ENCODE measurements around the gene ACAT2.
"Not testable (repeated sequence)": the region's sequence is repeated elsewhere in the genome, so short reads cannot be mapped to it uniquely, and the experiment has no call there.

ACAT2 gene

DNA sequence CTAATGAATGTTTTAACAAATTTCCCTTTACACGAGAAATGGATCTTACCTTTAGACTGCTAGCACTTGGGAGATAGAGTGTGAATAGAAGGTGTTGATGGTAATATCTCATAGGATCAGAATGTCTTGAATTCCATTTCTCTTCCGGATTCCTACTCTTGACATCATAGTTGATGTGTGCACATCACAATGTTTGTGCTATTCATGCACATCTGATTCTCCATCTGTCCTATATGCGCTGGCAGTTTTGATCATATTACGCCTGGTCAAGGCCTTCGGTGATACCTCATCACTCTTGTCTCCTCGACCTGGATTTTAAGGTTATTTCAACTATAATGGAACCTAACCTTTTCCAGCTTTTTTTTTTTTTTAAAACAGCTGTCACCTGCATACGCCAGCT lies 16.8 kb upstream of the ACAT2 start:
- H3K27ac ChIP-seq (ENCODE audit: low read depth, low read length) = no peak overlapping the region
- peaks cover 98% of the 10 kb centered on the region for H3K36me3 ChIP-seq (ENCODE audit: control insufficient read depth, low read length)
- peaks cover 77% of the 10 kb centered on the region for H3K79me2 ChIP-seq (ENCODE audit: control insufficient read depth, low read length)

DNA sequence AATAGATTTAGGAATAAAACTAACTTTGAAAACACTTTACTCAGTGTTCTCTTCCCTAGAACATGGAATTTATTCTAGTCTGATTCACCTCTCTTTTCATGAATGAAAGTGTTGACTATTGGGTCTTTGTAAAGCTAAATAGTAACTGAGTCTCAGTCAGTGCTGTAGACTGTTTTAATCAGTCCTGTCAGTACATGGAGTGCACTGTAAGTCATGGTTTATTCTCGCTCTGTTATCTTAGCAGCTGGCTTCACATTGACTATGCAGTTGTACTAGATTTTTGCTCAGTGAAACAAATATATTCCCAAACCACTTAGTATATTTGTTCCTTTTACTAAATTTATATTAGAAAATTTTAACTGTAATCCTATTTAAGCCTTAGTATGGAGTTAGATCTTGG lies 15.1 kb upstream of the ACAT2 start:
- Histone ChIP-seq H3K79me2 (ENCODE audit: control insufficient read depth, low read length) (peaks cover 75% of the 10 kb centered on the region), H3K36me3 (ENCODE audit: control insufficient read depth, low read length) (peaks cover 98% of the 10 kb centered on the region), H3K4me1 (ENCODE audit: control insufficient read depth, low read length) (no peaks in the 10 kb centered on the region)

More for the DNA sequence above, 16.8 kb upstream of the ACAT2 start:
- H3K4me1 ChIP-seq (ENCODE audit: control insufficient read depth, low read length) = no peaks in the 10 kb centered on the region
- H3K9me3 ChIP-seq (ENCODE audit: control insufficient read depth, insufficient read depth, low read length) = no peaks in the 10 kb centered on the region
- H3K27me3 ChIP-seq (ENCODE audit: control insufficient read depth, low read length) = no peaks in the 10 kb centered on the region
- no peak overlapping the region for H3K4me2 ChIP-seq (ENCODE audit: low read length)
- peaks cover 16% of the 10 kb centered on the region for H3F3A ChIP-seq (ENCODE audit: control insufficient read depth, insufficient read depth)
- no peak overlapping the region for H3K4me3 ChIP-seq (ENCODE audit: low read length)
- peaks cover 4% of the 10 kb centered on the region; the same call in 1 of the 2 replicates for H4K20me1 ChIP-seq (ENCODE audit: control insufficient read depth, insufficient read depth, low read depth, low read length)
- TF ChIP-seq EZH2phosphoT487 (IDR thresholded peaks at IDR 0.05; ENCODE audit: borderline replicate concordance, low read length) = no peak
- TF ChIP-seq, protein P1, sequence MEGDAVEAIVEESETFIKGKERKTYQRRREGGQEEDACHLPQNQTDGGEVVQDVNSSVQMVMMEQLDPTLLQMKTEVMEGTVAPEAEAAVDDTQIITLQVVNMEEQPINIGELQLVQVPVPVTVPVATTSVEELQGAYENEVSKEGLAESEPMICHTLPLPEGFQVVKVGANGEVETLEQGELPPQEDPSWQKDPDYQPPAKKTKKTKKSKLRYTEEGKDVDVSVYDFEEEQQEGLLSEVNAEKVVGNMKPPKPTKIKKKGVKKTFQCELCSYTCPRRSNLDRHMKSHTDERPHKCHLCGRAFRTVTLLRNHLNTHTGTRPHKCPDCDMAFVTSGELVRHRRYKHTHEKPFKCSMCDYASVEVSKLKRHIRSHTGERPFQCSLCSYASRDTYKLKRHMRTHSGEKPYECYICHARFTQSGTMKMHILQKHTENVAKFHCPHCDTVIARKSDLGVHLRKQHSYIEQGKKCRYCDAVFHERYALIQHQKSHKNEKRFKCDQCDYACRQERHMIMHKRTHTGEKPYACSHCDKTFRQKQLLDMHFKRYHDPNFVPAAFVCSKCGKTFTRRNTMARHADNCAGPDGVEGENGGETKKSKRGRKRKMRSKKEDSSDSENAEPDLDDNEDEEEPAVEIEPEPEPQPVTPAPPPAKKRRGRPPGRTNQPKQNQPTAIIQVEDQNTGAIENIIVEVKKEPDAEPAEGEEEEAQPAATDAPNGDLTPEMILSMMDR (IDR thresholded peaks at IDR 0.05; ENCODE audit: low read depth, low read length, poor library complexity, severe bottlenecking) = no peak
- H3K9me2 ChIP-seq (replicated peaks; ENCODE audit: control insufficient read depth, low read length) = no peaks in the 10 kb centered on the region

DNA sequence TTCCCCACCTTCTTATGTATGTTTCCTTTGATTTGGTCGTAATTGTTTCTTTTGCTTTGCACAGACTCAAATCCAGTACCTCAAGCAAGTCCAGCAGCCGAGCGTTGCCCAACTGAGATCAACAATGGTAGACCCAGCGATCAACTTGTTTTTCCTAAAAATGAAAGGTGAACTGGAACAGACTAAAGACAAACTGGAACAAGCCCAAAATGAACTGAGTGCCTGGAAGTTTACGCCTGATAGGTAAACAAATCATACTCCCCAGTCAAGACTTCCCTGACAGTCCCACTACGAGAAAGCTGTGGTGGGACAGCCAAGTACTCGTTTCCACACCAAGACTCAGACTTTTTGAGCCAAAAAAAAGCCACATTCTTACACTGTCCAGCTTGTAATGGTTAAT lies 13.7 kb upstream of the ACAT2 start:
- not testable (repeated sequence) for H3K27ac ChIP-seq (ENCODE audit: low read depth, low read length); H4K20me1 ChIP-seq (ENCODE audit: control insufficient read depth, insufficient read depth, low read depth, low read length); H3K4me3 ChIP-seq (ENCODE audit: low read length); H3K4me2 ChIP-seq (ENCODE audit: low read length); H3K9me3 ChIP-seq (ENCODE audit: control insufficient read depth, insufficient read depth, low read length); H3K9me2 ChIP-seq (replicated peaks; ENCODE audit: control insufficient read depth, low read length); H3K4me1 ChIP-seq (ENCODE audit: control insufficient read depth, low read length); H3K27me3 ChIP-seq (ENCODE audit: control insufficient read depth, low read length)
- H3K36me3 ChIP-seq (ENCODE audit: control insufficient read depth, low read length) = peaks cover 100% of the 10 kb centered on the region
- peaks cover 68% of the 10 kb centered on the region for H3K79me2 ChIP-seq (ENCODE audit: control insufficient read depth, low read length)
- peaks cover 27% of the 10 kb centered on the region for H3F3A ChIP-seq (ENCODE audit: control insufficient read depth, insufficient read depth)

More for the DNA sequence above, 15.1 kb upstream of the ACAT2 start:
- no peak for TF ChIP-seq EZH2phosphoT487 (IDR thresholded peaks at IDR 0.05; ENCODE audit: borderline replicate concordance, low read length)
- H3K4me3 ChIP-seq (ENCODE audit: low read length) = no peak overlapping the region
- no peaks in the 10 kb centered on the region for H3K27me3 ChIP-seq (ENCODE audit: control insufficient read depth, low read length)
- peaks cover 4% of the 10 kb centered on the region; the same call in 1 of the 2 replicates for H4K20me1 ChIP-seq (ENCODE audit: control insufficient read depth, insufficient read depth, low read depth, low read length)
- no peaks in the 10 kb centered on the region for H3K9me2 ChIP-seq (replicated peaks; ENCODE audit: control insufficient read depth, low read length)
- H3K27ac ChIP-seq (ENCODE audit: low read depth, low read length) = no peak overlapping the region
- H3F3A ChIP-seq (ENCODE audit: control insufficient read depth, insufficient read depth) = peaks cover 19% of the 10 kb centered on the region
- no peak overlapping the region for H3K4me2 ChIP-seq (ENCODE audit: low read length)
- H3K9me3 ChIP-seq (ENCODE audit: control insufficient read depth, insufficient read depth, low read length) = no peaks in the 10 kb centered on the region

- TF ChIP-seq, protein P1 (IDR thresholded peaks at IDR 0.05; ENCODE audit: low read depth, low read length, poor library complexity, severe bottlenecking) = no peak
- no peak for TF ChIP-seq EZH2phosphoT487 (IDR thresholded peaks at IDR 0.05; ENCODE audit: borderline replicate concordance, low read length)
- Histone ChIP-seq H3K27ac (ENCODE audit: low read depth, low read length) (no peak overlapping the region), H3K4me1 (ENCODE audit: control insufficient read depth, low read length) (no peaks in the 10 kb centered on the region), H3K36me3 (ENCODE audit: control insufficient read depth, low read length) (peaks cover 98% of the 10 kb centered on the region), H3K4me3 (ENCODE audit: low read length) (no peak overlapping the region), H4K20me1 (ENCODE audit: control insufficient read depth, insufficient read depth, low read depth, low read length) (peaks cover 4% of the 10 kb centered on the region), H3K9me2 (replicated peaks; ENCODE audit: control insufficient read depth, low read length) (no peaks in the 10 kb centered on the region), H3K9me3 (ENCODE audit: control insufficient read depth, insufficient read depth, low read length) (no peaks in the 10 kb centered on the region), H3K79me2 (ENCODE audit: control insufficient read depth, low read length) (peaks cover 62% of the 10 kb centered on the region), H3F3A (ENCODE audit: control insufficient read depth, insufficient read depth) (peaks cover 57% of the 10 kb centered on the region), H3K27me3 (ENCODE audit: control insufficient read depth, low read length) (no peaks in the 10 kb centered on the region), H3K4me2 (ENCODE audit: low read length) (no peak overlapping the region)
These were observed 10.4 kb upstream of the ACAT2 start for GRCh38 chr6:159751448-159751847.

Measured in DOHH2 (cell line).